Esophagus muscularis mucosa (tissue), 4 donors: ENCODE data around the gene PACRG. TPM values are rescaled to one million over a fixed set of nuclear protein-coding genes. Genes with fewer than 3 reads are reported as not detected.

ENCODE experiments used
- DNase-seq: peaks from one replicate; pipeline ENCODE4 v3.0.0-alpha.2; 2017; ENCODE audit errors: extremely low spot score
- H3K27ac ChIP-seq, 4 donors: fragments of 200-600 bp; sonication (generic); replicated peaks in 1 of 4; 1 replicate in 3 of 4; 2 replicates in 1 of 4; pipeline ENCODE4 v1.5.1; 2016 to 2019; ENCODE audit warnings: mild to moderate bottlenecking in 1 of 4
- H3K27me3 ChIP-seq, 4 donors: fragments of 200-600 bp; sonication (generic); one replicate each; pipeline versions ENCODE4 v1.5.1 to v1.6.0; 2016 to 2019
- H3K36me3 ChIP-seq, 4 donors: fragments of 200-600 bp; sonication (generic); one replicate each; pipeline ENCODE4 v1.5.1; 2016 to 2019
- H3K4me1 ChIP-seq, 4 donors: fragments of 200-600 bp; sonication (generic); one replicate each; pipeline ENCODE4 v1.5.1; 2016 to 2019
- H3K4me3 ChIP-seq, 4 donors: fragments of 200-600 bp; sonication (generic); 1 replicate in 2 of 4; 2 replicates in 2 of 4; pipeline ENCODE4 v1.5.1; 2016 to 2019; ENCODE audit warnings: mild to moderate bottlenecking in 4 of 4, moderate library complexity in 1 of 4
- H3K9me3 ChIP-seq, 4 donors: fragments of 200-600 bp; sonication (generic); 1 replicate in 3 of 4; 2 replicates in 1 of 4; pipeline ENCODE4 v1.5.1; 2016 to 2019
- EP300 ChIP-seq: sonication (generic); formaldehyde crosslinking; IDR thresholded peaks from one replicate; pipeline ENCODE4 v1.6.1; 2017; ENCODE audit warnings: antibody characterized with exemption
- POLR2A ChIP-seq: fragments of 450-650 bp; IDR thresholded peaks from one replicate; pipeline ENCODE4 v1.6.1; 2017; ENCODE audit warnings: antibody characterized with exemption, moderate library complexity, mild to moderate bottlenecking, low read depth
- POLR2AphosphoS5 ChIP-seq, 2 donors: sonication (generic); formaldehyde crosslinking; IDR thresholded peaks; one replicate each; pipeline ENCODE4 v1.6.1; 2017; ENCODE audit warnings: antibody characterized with exemption in 2 of 2
- WGBS: methylation state at CpG from one replicate; pipeline ENCODE4 v1.1.5; 2018; 5-methylcytosine and 5-hydroxymethylcytosine counted together
- intact Hi-C: fragments of 100-400 bp; cut with DNase I; formaldehyde crosslinking; loops from one replicate; pipeline ENCODE4 v1.15.1; 2023
- total RNA-seq, 4 donors: library from RNA; depleted of rRNA; stranded (reverse); fragments of >200 nt; gene quantifications; one replicate each; pipeline versions ENCODE4 v1.1.0 to v1.2.1, GENCODE V29; 2016
- TF ChIP-seq, protein P1 (sequence below), 3 experiments: fragments of 200-600 bp in 2 of 3; fragments of 450-650 bp in 1 of 3; sonication (generic) in 2 of 3; IDR thresholded peaks; one replicate each; pipeline ENCODE4 v1.5.1; 2017 to 2019; ENCODE audit warnings: antibody characterized with exemption in 3 of 3, mild to moderate bottlenecking in 2 of 3, moderate library complexity in 1 of 3

The PACRG gene
- total RNA-seq, 4 donors from 2014 or later, result 1.3 to 3.5 (median 1.8) TPM; not detected in 1

- H3K9me3 ChIP-seq, result no peaks in the 10 kb centered on the region
- H3K4me3 ChIP-seq, result no peak overlapping the region
- no peaks in the 10 kb centered on the region for H3K36me3 ChIP-seq
- DNase-seq, result no peak
- no peak for TF ChIP-seq POLR2A
- TF ChIP-seq EP300, result no peak
- no peak for TF ChIP-seq POLR2AphosphoS5 (IDR thresholded peaks at IDR 0.05)
- TF ChIP-seq, protein P1, sequence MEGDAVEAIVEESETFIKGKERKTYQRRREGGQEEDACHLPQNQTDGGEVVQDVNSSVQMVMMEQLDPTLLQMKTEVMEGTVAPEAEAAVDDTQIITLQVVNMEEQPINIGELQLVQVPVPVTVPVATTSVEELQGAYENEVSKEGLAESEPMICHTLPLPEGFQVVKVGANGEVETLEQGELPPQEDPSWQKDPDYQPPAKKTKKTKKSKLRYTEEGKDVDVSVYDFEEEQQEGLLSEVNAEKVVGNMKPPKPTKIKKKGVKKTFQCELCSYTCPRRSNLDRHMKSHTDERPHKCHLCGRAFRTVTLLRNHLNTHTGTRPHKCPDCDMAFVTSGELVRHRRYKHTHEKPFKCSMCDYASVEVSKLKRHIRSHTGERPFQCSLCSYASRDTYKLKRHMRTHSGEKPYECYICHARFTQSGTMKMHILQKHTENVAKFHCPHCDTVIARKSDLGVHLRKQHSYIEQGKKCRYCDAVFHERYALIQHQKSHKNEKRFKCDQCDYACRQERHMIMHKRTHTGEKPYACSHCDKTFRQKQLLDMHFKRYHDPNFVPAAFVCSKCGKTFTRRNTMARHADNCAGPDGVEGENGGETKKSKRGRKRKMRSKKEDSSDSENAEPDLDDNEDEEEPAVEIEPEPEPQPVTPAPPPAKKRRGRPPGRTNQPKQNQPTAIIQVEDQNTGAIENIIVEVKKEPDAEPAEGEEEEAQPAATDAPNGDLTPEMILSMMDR (IDR thresholded peaks at IDR 0.05), result no peak
- no peak overlapping the region for H3K27ac ChIP-seq
- intact Hi-C loops, result no loop called here
- 78% methylated on average over 1 of the region's 1 CpG for WGBS
- no peaks in the 10 kb centered on the region for H3K4me1 ChIP-seq
- no peaks in the 10 kb centered on the region for H3K27me3 ChIP-seq
These were observed 271.0 kb downstream of the PACRG start for GRCh38 chr6:162998777-162999176.

- DNase-seq, result no peak
- Histone ChIP-seq H3K9me3 (no peaks in the 10 kb centered on the region), H3K4me1 (no peaks in the 10 kb centered on the region), H3K4me3 (no peak overlapping the region), H3K36me3 (no peaks in the 10 kb centered on the region), H3K27me3 (no peaks in the 10 kb centered on the region), H3K27ac (no peak overlapping the region)
- intact Hi-C loops, result no loop called here
- 73% methylated on average over 5 of the region's 5 CpGs for WGBS
- TF ChIP-seq POLR2AphosphoS5 (IDR thresholded peaks at IDR 0.05), result no peak
- TF ChIP-seq, protein P1 (IDR thresholded peaks at IDR 0.05), result no peak
- no peak for TF ChIP-seq EP300
These were observed 272.0 kb downstream of the PACRG start for GRCh38 chr6:162999575-163000285.

DNA sequence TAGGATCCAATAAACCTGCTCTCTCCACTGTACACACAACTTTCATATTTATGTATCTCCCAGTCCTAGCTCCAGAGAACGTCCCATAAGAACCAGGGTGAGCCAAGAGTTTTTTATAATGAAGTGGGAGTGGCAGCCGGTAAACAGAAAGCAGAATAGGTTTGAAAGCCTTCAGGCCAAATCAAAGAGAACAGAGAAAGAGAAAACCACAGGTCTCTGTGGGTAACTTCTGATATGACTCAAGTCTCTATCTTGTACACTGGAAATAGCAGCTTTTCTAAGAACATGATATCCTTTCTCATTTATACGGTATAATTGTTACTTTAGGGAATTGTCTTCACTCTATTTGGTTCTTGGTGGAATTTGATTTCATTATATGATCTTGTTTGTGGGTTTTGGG, 273.6 kb downstream of the PACRG start:
- 80% methylated on average over 3 of the region's 3 CpGs for WGBS
- Histone ChIP-seq H3K9me3 (no peaks in the 10 kb centered on the region), H3K27ac (no peak overlapping the region), H3K36me3 (no peaks in the 10 kb centered on the region), H3K4me3 (no peak overlapping the region), H3K27me3 (no peaks in the 10 kb centered on the region), H3K4me1 (no peaks in the 10 kb centered on the region)
- no peak for DNase-seq
- TF ChIP-seq EP300 (no peak), POLR2AphosphoS5 (IDR thresholded peaks at IDR 0.05) (no peak), POLR2A (no peak)
- TF ChIP-seq, protein P1 (IDR thresholded peaks at IDR 0.05), result no peak
- intact Hi-C loops, result no loop called here

DNA sequence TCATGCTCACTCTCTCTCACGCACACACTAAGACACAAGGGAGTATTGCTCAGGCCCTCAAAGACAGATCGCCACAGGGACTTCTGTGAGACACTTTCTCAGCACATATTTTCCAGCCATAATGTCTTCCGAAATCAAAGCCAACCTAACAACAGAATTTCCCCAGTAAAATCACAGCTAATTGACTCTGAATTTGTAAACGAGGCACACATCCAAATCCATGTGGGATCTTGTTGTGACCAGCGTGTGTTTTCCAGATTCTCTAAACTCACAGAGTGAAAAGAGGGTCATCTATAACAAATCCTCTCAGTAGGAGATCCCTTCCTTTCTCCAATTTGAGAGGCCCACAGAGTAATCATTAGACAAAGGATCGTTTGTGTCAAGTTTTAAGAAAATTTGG, 280.4 kb downstream of the PACRG start:
- TF ChIP-seq EP300 (no peak), POLR2A (no peak), POLR2AphosphoS5 (IDR thresholded peaks at IDR 0.05) (no peak)
- TF ChIP-seq, protein P1 (IDR thresholded peaks at IDR 0.05), result no peak
- Histone ChIP-seq H3K4me1 (no peaks in the 10 kb centered on the region), H3K27ac (no peak overlapping the region), H3K4me3 (no peak overlapping the region), H3K9me3 (no peaks in the 10 kb centered on the region), H3K27me3 (no peaks in the 10 kb centered on the region), H3K36me3 (no peaks in the 10 kb centered on the region)
- 74% methylated on average over 6 of the region's 6 CpGs for WGBS
- no peak for DNase-seq
- intact Hi-C loops, result no loop called here

- H3K36me3 ChIP-seq, result no peaks in the 10 kb centered on the region
- H3K4me1 ChIP-seq, result no peaks in the 10 kb centered on the region
- intact Hi-C loops, result no loop called here
- no peak overlapping the region for H3K4me3 ChIP-seq
- no peaks in the 10 kb centered on the region for H3K27me3 ChIP-seq
- TF ChIP-seq POLR2AphosphoS5 (IDR thresholded peaks at IDR 0.05) (no peak), EP300 (no peak), POLR2A (no peak)
- TF ChIP-seq, protein P1 (IDR thresholded peaks at IDR 0.05), result no peak
- WGBS, result 72% methylated on average over 5 of the region's 5 CpGs
- H3K27ac ChIP-seq, result no peak overlapping the region
- no peak for DNase-seq
- H3K9me3 ChIP-seq, result no peaks in the 10 kb centered on the region
These were observed 280.9 kb downstream of the PACRG start for GRCh38 chr6:163008626-163009025.
